G401.6 (cell line): Measurements from ENCODE around the gene SP6.

Source experiments
- FAIRE-seq: peaks from 2 replicates; lab custom pipeline; 2012; peaks lifted over from hg19 to GRCh38; lab: Jason Lieb, UNC

The SP6 gene

GRCh38 chr17:47879028-47879585 lies 28.1 kb upstream of the SP6 start:
- no peak for FAIRE-seq

- no peak for FAIRE-seq
Observed at GRCh38 chr17:47878203-47879027, 27.5 kb upstream of the SP6 start.

DNA sequence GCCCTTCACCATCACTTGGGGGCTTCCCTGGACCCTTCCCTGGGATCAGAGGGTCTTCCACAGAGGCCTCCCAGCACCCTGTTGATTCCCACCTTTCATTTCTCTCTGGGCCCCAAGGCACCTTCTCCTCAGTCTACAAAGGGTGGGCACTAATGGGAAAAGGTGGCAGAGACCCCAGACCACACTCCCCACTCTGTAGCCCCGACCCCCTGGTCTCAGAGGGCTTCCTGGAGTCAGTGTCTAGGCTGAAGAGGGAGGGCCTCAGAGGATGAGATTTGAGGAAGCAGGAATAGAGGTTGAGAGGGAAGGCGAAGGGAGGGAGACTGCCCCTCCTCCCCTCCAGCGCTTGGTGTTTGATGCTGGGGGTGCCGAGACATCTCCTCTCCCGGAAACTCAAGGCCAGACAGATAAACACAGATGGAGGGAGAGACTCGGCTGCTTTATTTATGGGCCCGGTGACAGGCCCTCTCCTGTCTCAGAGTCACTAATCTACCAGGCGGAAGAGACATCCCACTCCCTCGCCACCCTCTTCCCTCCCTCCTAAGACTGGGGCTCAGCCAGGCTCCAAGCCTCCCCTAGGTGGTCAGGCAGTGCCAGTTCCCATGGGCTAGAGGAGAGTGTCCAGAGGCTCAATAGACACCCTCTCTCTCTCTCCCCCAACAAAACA lies 26.5 kb upstream of the SP6 start:
- FAIRE-seq = no peak

DNA sequence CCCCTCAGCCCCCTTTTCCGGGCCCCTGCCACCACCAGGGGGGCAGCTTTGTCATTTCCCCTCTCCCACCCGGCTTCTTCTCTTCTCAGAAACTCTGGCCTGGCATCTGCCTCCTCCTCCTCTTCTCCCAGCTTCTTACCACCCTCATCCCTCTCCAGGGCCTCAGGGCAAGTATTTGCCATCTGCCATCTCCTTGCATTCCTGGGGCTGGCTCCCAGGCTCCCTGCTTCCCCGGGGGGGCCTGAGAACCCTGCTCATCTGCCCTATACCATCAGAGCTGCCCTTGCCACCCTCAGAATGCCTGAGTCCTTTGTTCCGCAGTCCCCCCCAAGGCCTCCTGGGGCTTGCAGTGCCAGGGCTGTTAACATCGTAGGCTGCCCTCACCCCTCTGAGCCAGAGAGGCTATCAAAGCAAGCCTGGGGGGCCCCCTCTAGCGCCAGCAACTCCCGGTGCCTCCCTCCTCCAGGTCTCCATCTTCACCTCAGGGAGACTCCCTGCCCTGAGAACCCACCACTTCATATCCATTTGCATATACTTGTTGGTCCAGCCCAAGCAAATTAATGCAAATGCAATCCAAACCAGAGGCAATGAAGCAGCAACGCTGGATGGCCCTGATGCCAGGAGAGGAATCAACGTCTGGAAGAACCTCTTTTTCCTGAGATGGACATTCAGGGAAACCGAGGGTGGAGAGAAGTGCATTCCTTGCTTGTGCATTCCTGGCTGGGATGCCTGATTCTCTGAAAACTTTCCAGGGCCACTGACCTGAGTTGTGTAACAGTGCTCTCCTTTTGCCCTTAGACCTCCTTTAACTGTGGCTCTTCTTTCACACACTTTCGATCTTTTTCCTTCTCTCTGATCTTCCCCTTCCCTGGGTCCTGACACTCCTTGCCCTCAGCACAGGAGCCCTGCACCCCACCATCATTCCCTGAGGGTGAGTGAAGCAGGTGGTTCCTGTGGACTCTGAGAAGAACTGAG lies 24.3 kb upstream of the SP6 start:
- no peak for FAIRE-seq

DNA sequence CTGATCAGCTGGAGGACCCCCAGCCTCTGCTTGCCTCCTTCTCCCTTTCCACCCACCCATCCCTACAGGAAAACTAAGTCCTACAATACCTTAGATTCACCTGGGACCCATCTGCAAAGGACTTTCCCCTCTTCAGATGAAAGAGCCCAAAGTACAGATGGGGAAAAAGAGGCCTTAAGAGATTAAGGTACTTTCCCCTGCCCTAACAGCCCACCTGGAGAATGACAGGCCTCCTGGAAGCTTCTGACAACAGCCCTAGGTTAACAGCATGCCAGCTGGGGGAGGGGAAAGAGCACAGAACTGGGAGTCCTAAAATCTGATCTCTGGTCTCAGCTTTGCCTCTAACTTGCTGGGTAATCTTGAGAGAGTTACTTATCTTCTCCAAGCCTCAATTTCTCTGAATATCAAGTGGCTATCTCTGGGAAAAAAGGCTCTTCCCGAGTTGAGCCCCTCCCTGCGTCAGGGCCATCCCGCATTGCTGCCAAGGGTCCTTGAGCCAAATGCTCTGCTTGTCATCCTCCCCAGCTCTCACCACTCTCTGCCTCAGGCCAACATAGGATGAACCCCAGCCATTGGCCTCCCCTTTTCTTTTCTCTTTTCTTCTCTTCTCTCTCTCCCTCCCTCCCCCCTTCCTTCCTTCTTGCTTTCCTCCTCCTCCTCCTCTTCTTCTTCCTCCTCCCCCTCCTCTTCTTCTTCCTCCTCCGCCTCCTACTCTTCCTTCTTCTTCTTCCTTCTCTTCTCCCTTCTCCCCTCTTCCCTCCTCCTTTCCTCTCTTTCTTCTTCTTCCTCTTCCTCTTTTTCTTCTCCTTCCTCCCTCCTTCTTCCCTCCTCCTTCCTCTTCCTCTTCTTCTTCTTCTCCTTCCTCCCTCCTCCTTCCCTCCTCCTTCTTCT lies 22.5 kb upstream of the SP6 start:
- FAIRE-seq = no peak

DNA sequence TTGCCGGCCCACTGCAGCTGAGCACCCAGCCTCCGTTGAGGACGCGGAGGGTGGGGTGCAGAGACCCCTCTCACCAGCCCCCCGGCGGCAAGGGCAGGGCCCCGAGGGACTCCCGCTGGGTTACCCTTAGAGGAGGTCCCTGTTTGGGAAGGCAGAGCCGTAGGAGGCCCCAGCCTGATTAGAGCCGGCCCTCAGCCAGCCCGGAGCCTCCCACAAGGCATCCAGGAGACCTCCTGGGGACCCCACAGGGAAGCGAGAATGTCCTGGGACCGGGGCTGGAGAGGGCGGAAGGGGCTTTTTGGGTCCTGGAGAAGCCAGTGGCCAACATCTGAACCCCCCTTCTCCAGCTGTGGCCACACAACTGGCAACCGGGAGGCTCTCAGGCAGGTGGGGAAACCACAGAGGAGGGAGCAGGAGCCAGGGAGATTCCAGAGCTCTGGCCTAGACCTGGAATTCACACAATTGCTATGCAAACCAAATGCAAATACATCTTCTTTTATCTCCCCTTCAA lies 21.7 kb upstream of the SP6 start:
- no peak for FAIRE-seq

GRCh38 chr17:47872019-47872650 lies 21.2 kb upstream of the SP6 start:
- FAIRE-seq = no peak

DNA sequence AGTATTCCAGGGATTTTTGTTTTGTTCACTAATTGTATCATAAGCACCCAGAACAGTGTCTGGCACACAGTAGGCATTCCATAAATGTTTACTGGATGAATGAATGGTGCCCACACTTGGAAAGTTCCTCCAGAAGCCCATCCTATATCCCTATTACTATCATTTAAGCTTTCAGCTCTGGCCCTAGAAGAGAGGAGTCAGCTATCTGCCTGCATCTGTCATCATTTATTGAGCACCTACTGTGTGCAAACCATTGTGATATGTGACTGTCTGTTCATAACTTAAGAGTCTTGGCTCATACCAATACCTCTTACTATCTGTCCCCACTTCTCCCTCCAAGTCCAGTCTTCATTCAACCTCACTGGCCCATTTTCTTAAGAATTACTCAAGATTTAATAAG lies 20.1 kb upstream of the SP6 start:
- FAIRE-seq = no peak

DNA sequence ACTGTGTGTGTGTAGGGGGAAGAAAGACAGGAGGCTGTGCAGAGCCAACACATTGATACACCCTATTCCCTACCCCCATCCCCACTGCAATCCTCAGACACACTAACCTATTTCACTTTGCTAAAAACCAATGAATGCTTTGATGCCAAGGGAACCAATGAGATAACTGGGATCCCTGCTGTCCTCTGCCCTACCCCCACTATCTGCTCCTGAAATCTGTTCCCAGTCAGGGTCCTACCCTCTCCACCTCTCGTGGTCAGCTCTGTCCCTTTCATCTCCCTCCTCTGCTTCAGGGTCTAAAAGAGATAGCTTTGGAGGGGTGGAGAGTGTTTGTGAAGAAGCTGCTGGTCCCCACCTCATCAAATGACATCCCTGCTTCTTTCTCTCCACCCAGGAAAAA lies 19.1 kb upstream of the SP6 start:
- FAIRE-seq = no peak

DNA sequence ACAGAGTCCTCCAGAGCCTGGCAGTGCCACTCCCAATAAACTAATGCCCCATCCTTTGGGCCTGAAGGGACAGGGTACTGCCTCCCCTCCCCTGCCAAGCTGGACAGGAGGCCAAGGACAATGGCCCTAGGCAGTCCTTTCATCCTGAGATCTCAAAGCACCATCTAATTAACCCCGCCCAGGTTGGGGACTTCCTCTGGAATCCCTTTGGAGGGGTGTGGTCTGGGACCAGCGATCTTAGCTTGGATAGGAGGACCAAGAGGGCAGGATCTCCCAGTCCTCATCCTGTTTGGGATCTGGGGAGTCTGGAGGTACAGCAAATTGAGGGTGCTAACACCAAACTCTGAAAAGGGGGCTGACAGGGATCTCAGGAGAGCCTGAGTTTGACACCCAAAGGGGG lies 18.2 kb upstream of the SP6 start:
- FAIRE-seq = no peak

GRCh38 chr17:47867813-47868533 lies 17.0 kb upstream of the SP6 start:
- no peak for FAIRE-seq

DNA sequence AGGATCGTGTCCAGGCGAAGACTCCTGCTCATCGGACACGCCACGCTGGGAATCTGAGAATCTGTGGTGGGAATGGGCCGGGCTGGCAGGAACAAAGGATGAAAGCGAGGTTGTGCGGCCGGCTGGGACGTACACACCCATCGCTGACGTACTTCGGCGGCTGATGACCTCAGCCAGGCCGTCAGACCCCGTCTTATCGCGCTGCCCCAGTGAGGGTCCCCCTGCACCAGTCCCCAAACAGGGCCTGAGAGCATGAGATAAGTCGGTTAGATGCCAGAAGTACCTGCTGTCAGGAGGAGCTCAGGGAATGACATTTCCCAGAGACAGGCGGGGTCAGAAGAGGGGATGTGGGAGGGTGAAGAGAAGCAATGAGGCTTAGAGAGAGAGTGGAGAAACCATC lies 16.0 kb upstream of the SP6 start:
- FAIRE-seq = no peak

DNA sequence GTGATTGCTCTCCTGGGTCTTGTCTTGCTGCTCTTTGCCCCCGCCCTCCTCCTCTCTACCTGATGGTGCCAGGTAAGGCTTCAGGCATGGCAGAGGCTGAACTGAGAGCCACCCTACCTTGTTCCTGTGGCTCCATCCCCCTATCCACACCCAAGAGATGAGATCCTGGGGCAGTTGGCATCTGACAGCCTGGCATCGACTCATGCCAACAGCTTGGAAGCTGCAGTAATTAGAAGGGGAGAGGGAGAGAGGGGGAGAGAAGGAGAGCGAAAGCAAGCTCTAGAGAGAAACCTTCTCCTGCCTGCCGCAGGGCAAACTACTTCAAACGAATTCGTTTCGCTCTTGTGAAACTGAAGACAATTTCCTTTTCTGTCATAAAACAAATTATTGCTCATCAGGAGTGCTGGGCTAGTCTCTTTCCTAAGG lies 13.8 kb upstream of the SP6 start:
- no peak for FAIRE-seq

- no peak for FAIRE-seq
Observed at GRCh38 chr17:47862621-47863440, 11.9 kb upstream of the SP6 start.

DNA sequence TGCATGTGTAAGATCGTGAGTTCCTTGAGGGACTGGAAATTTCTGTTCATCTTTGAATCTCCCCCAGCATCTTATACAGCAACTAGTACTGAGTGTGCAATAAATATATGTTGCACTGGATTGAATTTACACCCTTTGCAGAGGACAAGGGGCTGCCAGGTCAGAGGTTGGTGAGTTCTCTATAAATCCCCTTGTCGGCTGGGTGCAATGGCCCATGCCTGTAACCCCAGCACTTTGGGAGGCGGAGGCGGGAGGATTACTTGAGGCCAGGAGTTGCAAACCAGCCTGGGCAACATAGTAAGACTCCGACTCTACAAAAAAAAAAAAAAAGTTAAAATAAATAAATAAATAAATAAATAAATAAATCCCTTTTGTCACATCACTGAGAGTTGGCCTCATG lies 9.4 kb upstream of the SP6 start:
- FAIRE-seq = no peak

DNA sequence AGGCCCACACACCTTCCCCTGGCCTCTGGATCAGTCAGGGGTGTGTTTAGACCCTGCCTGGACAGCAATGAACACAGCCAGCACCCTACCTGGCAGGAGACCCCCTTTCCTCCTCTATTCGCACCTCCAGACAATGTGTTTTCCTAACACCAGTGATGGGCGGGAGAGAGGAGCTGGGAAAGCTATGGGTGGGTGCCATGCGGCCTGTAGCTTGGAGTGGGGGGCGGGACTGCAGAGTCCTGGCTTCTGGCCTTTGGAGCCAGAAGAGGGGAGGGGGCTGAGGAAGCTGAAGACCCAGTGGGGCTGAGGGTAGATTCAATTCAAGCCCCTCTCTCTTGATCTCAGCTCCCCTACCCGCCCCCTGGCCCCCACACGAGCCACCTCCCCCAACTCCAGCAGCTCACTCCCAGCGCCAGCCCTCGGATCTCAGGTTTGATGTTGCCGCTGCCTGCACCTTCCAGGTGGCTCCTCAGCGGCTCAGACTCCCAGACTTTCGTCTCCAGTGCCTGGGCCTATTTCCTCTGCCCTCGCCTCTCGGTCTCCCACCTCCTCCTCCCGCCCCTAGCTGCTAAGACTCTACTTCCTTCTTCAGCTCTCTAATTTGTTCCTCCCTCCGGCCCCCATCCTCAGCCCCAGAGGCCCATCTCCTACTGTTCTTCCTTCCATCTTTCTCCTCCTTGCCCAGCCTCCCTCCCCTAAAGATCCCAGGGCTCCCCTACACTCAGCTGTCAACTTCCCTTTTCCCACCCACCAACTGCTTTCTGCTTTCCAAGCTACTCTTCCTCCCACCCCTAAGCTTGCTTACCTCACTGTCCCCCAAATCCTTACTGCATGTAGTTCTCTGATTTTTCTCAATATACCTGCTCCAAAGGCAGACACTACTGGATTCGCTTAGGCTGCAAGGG lies 6.8 kb upstream of the SP6 start:
- FAIRE-seq = no peak

DNA sequence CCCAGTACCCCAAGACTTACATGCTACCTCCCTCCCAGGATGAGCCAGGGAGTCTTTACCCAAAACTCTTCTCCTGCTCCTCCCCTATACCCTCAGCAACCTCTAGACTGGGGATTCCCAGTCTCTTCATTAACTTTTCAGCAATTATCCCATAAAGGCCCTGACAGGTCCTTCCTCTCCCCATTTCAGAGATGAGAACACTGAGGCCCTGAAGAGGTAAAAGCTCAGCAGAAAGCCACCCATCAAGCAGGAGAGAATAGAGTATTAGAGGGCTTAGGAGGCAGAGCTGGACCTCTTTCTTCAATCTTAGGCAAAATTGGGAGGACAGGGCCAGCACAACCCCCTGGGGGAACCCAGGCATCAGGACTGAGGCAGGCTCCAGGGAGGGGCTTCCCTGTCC lies 5.9 kb upstream of the SP6 start:
- FAIRE-seq = no peak

DNA sequence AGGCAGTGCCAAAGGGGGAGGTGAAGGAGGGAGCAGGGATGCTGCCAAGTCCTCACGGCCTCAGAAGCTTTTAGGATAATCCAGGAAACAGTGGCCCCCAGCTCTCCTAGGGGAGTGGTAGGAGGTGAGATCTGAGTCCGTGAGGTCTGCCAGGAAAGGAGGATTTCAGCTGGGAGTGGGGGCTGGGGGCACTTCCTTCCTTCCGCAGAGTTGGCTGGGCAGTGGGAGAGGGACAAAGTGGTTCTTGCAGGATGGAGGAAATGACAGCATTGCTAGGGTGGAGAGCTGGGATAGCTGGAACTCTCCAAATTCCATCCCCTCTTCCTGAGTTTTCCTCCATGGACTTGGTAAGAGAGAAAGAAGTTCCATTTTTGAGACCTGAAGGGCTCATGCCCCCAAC lies 4.8 kb upstream of the SP6 start:
- FAIRE-seq = no peak
